Stimulated activated naive CD4-positive, alpha-beta T cell treated with Interleukin-2 at 50 U/mL for 16 hours (primary cell): Measurements from ENCODE around the gene SF3B2.
A peak's percentile ranks its signal among the peaks of the same experiment; 100 is the strongest.
"Not testable (repeated sequence)": the region's sequence is repeated elsewhere in the genome, so short reads cannot be mapped to it uniquely, and the experiment has no call there.

Source experiments
- DNase-seq: peaks from one replicate; lab custom pipeline; 2025; lab: John Stamatoyannopoulos, UW

Gene SF3B2

GRCh38 chr11:66017321-66017720 is 34.8 kb upstream of the SF3B2 start:
- DNase-seq: peak; percentile 6

GRCh38 chr11:66020212-66020611 is 32.0 kb upstream of the SF3B2 start:
- no peak for DNase-seq

GRCh38 chr11:66020618-66021357 is 31.4 kb upstream of the SF3B2 start:
- no peak for DNase-seq

- DNase-seq: peak; percentile 68
Observed at GRCh38 chr11:66022401-66023185, 29.6 kb upstream of the SF3B2 start.

- not testable (repeated sequence) for DNase-seq
Observed at GRCh38 chr11:66023186-66023440, 29.1 kb upstream of the SF3B2 start.

GRCh38 chr11:66026017-66026529 is 26.1 kb upstream of the SF3B2 start, which contains the start of gene CATSPER1:
TSS of gene CATSPER1 (minus strand) at chr11:66026479. CDS start at chr11:66026379, 100 bp downstream.
- no peak for DNase-seq

- DNase-seq: no peak
Observed at GRCh38 chr11:66032957-66033735, 19.0 kb upstream of the SF3B2 start.

GRCh38 chr11:66035653-66036333 is 16.4 kb upstream of the SF3B2 start:
- no peak for DNase-seq

- no peak for DNase-seq
Observed at GRCh38 chr11:66036334-66036710, 15.8 kb upstream of the SF3B2 start.

GRCh38 chr11:66037327-66037726 is 14.8 kb upstream of the SF3B2 start:
- no peak for DNase-seq

GRCh38 chr11:66039765-66040164 is 12.4 kb upstream of the SF3B2 start:
- DNase-seq: no peak

- DNase-seq: no peak
Observed at GRCh38 chr11:66042227-66042995, 9.8 kb upstream of the SF3B2 start.

- no peak for DNase-seq
Observed at GRCh38 chr11:66042996-66043906, 8.9 kb upstream of the SF3B2 start.

GRCh38 chr11:66044757-66045156 is 7.4 kb upstream of the SF3B2 start:
- DNase-seq: no peak

GRCh38 chr11:66045177-66045639 is 7.0 kb upstream of the SF3B2 start:
- peak; percentile 81 for DNase-seq

GRCh38 chr11:66046901-66047300 is 5.3 kb upstream of the SF3B2 start:
- no peak for DNase-seq

- DNase-seq: no peak
Observed at GRCh38 chr11:66047541-66048365, 4.4 kb upstream of the SF3B2 start.

- DNase-seq: no peak
Observed at GRCh38 chr11:66048547-66049323, 3.4 kb upstream of the SF3B2 start, which contains the start of gene GAL3ST3. TSS of gene GAL3ST3 (minus strand) at chr11:66049161. CDS start at chr11:66045415, 3,746 bp downstream.
